Measurements from ENCODE around the gene KIAA1671. TPM values are rescaled to one million over a fixed set of nuclear protein-coding genes. Genes with fewer than 3 reads are reported as not detected.

The KIAA1671 gene
- total RNA-seq, 1 experiment from 2014 or later = 68.1 TPM

DNA sequence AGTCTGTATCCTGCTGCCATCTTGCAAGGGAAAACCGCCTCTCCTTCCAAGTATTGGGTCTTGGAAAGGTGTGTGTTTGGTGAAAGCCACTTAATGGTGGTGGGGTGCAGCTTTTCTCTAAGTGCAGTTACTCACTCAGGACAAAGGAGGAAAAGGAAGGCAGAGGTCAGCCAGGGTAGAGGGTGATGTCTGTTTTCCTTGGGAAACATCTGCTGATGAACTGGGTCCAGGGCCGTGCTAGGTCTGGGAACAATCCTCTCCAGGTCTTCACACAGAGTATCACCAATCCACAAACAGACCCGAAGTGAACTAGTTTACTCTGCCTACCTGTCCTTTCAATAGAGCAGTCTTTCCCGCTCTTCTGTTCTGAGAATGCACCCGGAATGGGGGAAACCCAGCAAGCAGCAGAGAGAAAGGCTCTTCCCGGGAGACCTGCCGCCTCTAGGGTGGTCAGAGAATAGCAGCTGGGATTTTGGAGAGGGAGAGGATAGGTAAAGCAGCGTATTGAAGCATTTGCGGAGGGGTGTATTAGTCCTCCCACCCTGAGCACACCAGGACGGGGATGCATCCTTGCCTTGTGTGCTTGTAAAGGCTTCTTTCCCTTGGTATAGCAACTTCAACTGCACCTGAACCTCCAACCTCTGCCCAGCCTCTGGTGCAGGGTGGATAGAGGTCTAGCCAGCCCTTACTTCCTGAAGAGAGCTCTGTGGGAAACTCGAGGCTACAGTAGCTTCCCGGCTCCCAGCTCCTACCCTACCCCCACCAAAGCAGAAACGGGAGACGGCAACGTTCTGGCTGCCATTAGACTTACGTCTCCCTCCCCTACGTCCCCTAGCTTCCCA lies 26.7 kb upstream of the KIAA1671 start:
- intact Hi-C loops (cut with micrococcal nuclease) = no loop called here
- no peak overlapping the region for H3K4me3 Mint-ChIP-seq (ENCODE audit: unreplicated experiment)
- BruUV-seq (replicated peaks) = no TSS peak
- no peak for DNase-seq (ENCODE audit: unreplicated experiment)
- H3K27me3 Mint-ChIP-seq (ENCODE audit: insufficient read depth, unreplicated experiment) = peaks cover 21% of the 10 kb centered on the region
- no peaks in the 10 kb centered on the region for H3K36me3 Mint-ChIP-seq (ENCODE audit: insufficient read depth, unreplicated experiment)
- POLR2A ChIA-PET = interaction anchor here (0.6 to 1.1 kb wide), 2 partner anchors 31 to 43 kb away, joined by 3 to 5 read pairs; no protein-coding TSS in a partner anchor
- no peak for TF ChIP-seq CTCF (IDR thresholded peaks at IDR 0.05; ENCODE audit: unreplicated experiment)
- CTCF ChIA-PET = interaction anchor here (1.8 to 3.3 kb wide), 2 partner anchors 13 to 76 kb away, joined by 5 to 19 read pairs; no protein-coding TSS in a partner anchor
- peaks cover 6% of the 10 kb centered on the region for H3K4me1 Mint-ChIP-seq (ENCODE audit: insufficient read depth, unreplicated experiment)
- H3K9me3 Mint-ChIP-seq (ENCODE audit: unreplicated experiment) = no peaks in the 10 kb centered on the region
- H3K27ac Mint-ChIP-seq (ENCODE audit: low read depth, unreplicated experiment) = no peak overlapping the region

DNA sequence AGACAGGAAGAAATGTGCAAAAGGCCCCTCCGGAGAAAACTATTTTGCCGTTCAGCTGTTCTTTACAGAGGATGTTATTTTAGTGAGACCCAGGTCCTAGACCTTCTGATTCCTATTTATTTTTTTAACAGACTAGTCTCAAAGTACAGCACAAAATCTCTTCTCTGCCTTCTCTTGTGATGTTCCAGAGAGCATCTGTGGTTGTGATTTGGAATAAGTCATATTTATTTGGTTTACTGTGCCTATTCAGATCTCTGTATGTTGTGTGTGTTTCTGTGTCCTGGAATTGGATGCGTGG lies 26.1 kb upstream of the KIAA1671 start:
- Mint-ChIP-seq H3K4me3 (ENCODE audit: unreplicated experiment) (no peak overlapping the region), H3K27ac (ENCODE audit: low read depth, unreplicated experiment) (no peak overlapping the region), H3K36me3 (ENCODE audit: insufficient read depth, unreplicated experiment) (no peaks in the 10 kb centered on the region), H3K9me3 (ENCODE audit: unreplicated experiment) (no peaks in the 10 kb centered on the region), H3K27me3 (ENCODE audit: insufficient read depth, unreplicated experiment) (peaks cover 26% of the 10 kb centered on the region), H3K4me1 (ENCODE audit: insufficient read depth, unreplicated experiment) (peaks cover 6% of the 10 kb centered on the region)
- no peak for TF ChIP-seq CTCF (IDR thresholded peaks at IDR 0.05; ENCODE audit: unreplicated experiment)
- CTCF ChIA-PET = interaction anchor here (1.8 to 3.3 kb wide), 2 partner anchors 12 to 77 kb away, joined by 5 to 19 read pairs; no protein-coding TSS in a partner anchor
- intact Hi-C loops (cut with micrococcal nuclease) = no loop called here
- BruUV-seq (replicated peaks) = no TSS peak
- POLR2A ChIA-PET = interaction anchor here (0.6 to 1.1 kb wide), 2 partner anchors 32 to 43 kb away, joined by 3 to 5 read pairs; no protein-coding TSS in a partner anchor
- DNase-seq (ENCODE audit: unreplicated experiment) = no peak

GRCh38 chr22:24926849-24927579 lies 25.5 kb upstream of the KIAA1671 start:
- no peak overlapping the region for H3K27ac Mint-ChIP-seq (ENCODE audit: low read depth, unreplicated experiment)
- CTCF ChIA-PET = interaction anchor here (0.6 to 3.3 kb wide), 6 partner anchors 10 to 371 kb away, joined by 3 to 19 read pairs (median 4); no protein-coding TSS in a partner anchor
- peak; percentile 76 for DNase-seq (ENCODE audit: unreplicated experiment)

More at GRCh38 chr22:24926849-24927579, 25.5 kb upstream of the KIAA1671 start:
- POLR2A ChIA-PET = interaction anchor here (1.1 kb wide), 1 partner anchor 32 kb away, joined by 5 read pairs; no protein-coding TSS in a partner anchor
- BruUV-seq (replicated peaks) = no TSS peak
- Mint-ChIP-seq H3K4me1 (ENCODE audit: insufficient read depth, unreplicated experiment) (peaks cover 6% of the 10 kb centered on the region), H3K4me3 (ENCODE audit: unreplicated experiment) (no peak overlapping the region), H3K9me3 (ENCODE audit: unreplicated experiment) (no peaks in the 10 kb centered on the region), H3K27me3 (ENCODE audit: insufficient read depth, unreplicated experiment) (peaks cover 33% of the 10 kb centered on the region), H3K36me3 (ENCODE audit: insufficient read depth, unreplicated experiment) (no peaks in the 10 kb centered on the region)
- no peak for TF ChIP-seq CTCF (IDR thresholded peaks at IDR 0.05; ENCODE audit: unreplicated experiment)
- intact Hi-C loops (cut with micrococcal nuclease) = no loop called here

Data from MCF 10A (cell line).